GM06990 (cell line): Measurements from ENCODE around the gene NDRG3.

Experiments
- DNase-seq: peaks from one replicate; pipeline ENCODE4 v3.0.0-alpha.2; 2011; ENCODE audit not compliant: insufficient read length; ENCODE audit errors: extremely low read depth
- H3K27me3 ChIP-seq: replicated peaks from 2 replicates; pipeline ENCODE4 v1.6.0; 2011; ENCODE audit warnings: low read length; ENCODE audit not compliant: control insufficient read depth, insufficient read depth
- H3K36me3 ChIP-seq: 2 replicates; pipeline ENCODE4 v1.5.1; 2011; ENCODE audit warnings: low read length; ENCODE audit not compliant: control insufficient read depth, insufficient read depth
- H3K4me3 ChIP-seq: replicated peaks from 2 replicates; pipeline ENCODE4 v1.5.1; 2011; ENCODE audit warnings: low read depth, mild to moderate bottlenecking, control low read depth, low read length
- CTCF ChIP-seq: IDR thresholded peaks from 2 replicates; pipeline ENCODE4 v1.5.1; 2011; ENCODE audit warnings: low read length, control low read depth, mild to moderate bottlenecking, inconsistent platforms; ENCODE audit not compliant: insufficient read depth, poor library complexity, severe bottlenecking

Gene NDRG3

GRCh38 chr20:36745234-36745926 is 510 bp downstream of the NDRG3 start:
- no peak for TF ChIP-seq CTCF
- Histone ChIP-seq H3K27me3 (no peaks in the 10 kb centered on the region), H3K36me3 (no peaks in the 10 kb centered on the region), H3K4me3 (peak overlapping the region; percentile 80)
- DNase-seq = no peak

- Histone ChIP-seq H3K36me3 (no peaks in the 10 kb centered on the region), H3K27me3 (no peaks in the 10 kb centered on the region), H3K4me3 (peak overlapping the region; percentile 80; the same call in 1 of the 2 replicates)
- no peak for TF ChIP-seq CTCF
- DNase-seq = no peak
Observed at GRCh38 chr20:36744764-36745191, 1.1 kb downstream of the NDRG3 start.

- DNase-seq = no peak
- TF ChIP-seq CTCF = no peak
- Histone ChIP-seq H3K36me3 (no peaks in the 10 kb centered on the region), H3K27me3 (no peaks in the 10 kb centered on the region), H3K4me3 (no peak overlapping the region)
Observed at GRCh38 chr20:36744243-36744642, 1.6 kb downstream of the NDRG3 start.

- no peak overlapping the region for H3K4me3 ChIP-seq
- no peaks in the 10 kb centered on the region for H3K27me3 ChIP-seq
- no peak for TF ChIP-seq CTCF
- H3K36me3 ChIP-seq = no peaks in the 10 kb centered on the region
- no peak for DNase-seq
Observed at GRCh38 chr20:36742558-36742957, 3.3 kb downstream of the NDRG3 start.

- TF ChIP-seq CTCF = no peak
- H3K27me3 ChIP-seq = no peaks in the 10 kb centered on the region
- no peak for DNase-seq
- no peak overlapping the region for H3K4me3 ChIP-seq
- H3K36me3 ChIP-seq = no peaks in the 10 kb centered on the region
Observed at GRCh38 chr20:36741072-36741471, 4.8 kb downstream of the NDRG3 start.

GRCh38 chr20:36737183-36737499 is 8.7 kb downstream of the NDRG3 start:
- no peaks in the 10 kb centered on the region for H3K27me3 ChIP-seq
- no peaks in the 10 kb centered on the region for H3K36me3 ChIP-seq
- no peak overlapping the region for H3K4me3 ChIP-seq
- DNase-seq = no peak
- TF ChIP-seq CTCF = no peak
